Kidney epithelial cell (primary cell): Measurements from ENCODE around the gene INTS6L. TPM values are rescaled to one million over a fixed set of nuclear protein-coding genes. Genes with fewer than 3 reads are reported as not detected.

Experiments used
- DNase-seq: peaks from one replicate; pipeline ENCODE4 v3.0.0-alpha.2; 2010; ENCODE audit warnings: low read depth
- H3K27me3 ChIP-seq: 2 replicates; pipeline ENCODE4 v1.6.0; 2011; ENCODE audit warnings: low read length; ENCODE audit not compliant: control insufficient read depth, insufficient read depth
- H3K36me3 ChIP-seq: 2 replicates; pipeline ENCODE4 v1.5.1; 2011; ENCODE audit warnings: low read length; ENCODE audit not compliant: control insufficient read depth, insufficient read depth
- H3K4me3 ChIP-seq: 2 replicates; pipeline ENCODE4 v1.5.1; 2011; ENCODE audit warnings: low read depth, mild to moderate bottlenecking, control low read depth, low read length
- CTCF ChIP-seq: IDR thresholded peaks from 2 replicates; pipeline ENCODE4 v1.5.1; 2011; ENCODE audit warnings: mild to moderate bottlenecking, moderate library complexity, low read length, control low read depth, inconsistent platforms; ENCODE audit not compliant: insufficient read depth, poor library complexity, severe bottlenecking
- total RNA-seq: library from RNA; depleted of rRNA; stranded (reverse); fragments of >200 nt; gene quantifications from 2 replicates; pipeline ENCODE4 v1.2.3, GENCODE V29; 2015

INTS6L gene
- total RNA-seq, 1 donor from 2014 or later, result 3.0 TPM

DNA sequence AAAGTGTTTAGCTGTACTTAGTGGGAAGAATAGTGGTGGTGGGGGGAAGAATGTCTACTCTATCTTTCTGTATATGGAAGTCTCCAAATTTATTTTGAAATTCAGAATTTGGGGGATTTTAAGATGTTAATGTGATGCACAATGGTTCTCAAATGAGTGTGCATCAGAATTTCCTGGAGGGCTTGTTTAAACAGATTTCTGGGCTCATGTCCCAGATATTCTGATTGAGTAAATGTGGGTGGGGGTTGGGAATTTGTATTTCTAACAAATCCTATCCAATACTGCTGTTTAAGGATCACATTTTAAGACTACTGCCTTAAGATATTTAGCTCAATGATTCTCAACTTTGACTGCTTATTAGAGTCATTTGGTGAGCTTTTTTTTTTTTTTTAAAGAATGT, 15.1 kb upstream of the INTS6L start:
- no peak for TF ChIP-seq CTCF
- DNase-seq, result no peak
- H3K36me3 ChIP-seq, result no peaks in the 10 kb centered on the region

GRCh38 chrX:135509885-135510284, 10.6 kb upstream of the INTS6L start:
- Histone ChIP-seq H3K4me3 (no peak overlapping the region), H3K27me3 (no peaks in the 10 kb centered on the region), H3K36me3 (no peaks in the 10 kb centered on the region)
- DNase-seq, result no peak
- no peak for TF ChIP-seq CTCF

More for the DNA sequence above, 15.1 kb upstream of the INTS6L start:
- Histone ChIP-seq H3K27me3 (no peaks in the 10 kb centered on the region), H3K4me3 (no peak overlapping the region)

DNA sequence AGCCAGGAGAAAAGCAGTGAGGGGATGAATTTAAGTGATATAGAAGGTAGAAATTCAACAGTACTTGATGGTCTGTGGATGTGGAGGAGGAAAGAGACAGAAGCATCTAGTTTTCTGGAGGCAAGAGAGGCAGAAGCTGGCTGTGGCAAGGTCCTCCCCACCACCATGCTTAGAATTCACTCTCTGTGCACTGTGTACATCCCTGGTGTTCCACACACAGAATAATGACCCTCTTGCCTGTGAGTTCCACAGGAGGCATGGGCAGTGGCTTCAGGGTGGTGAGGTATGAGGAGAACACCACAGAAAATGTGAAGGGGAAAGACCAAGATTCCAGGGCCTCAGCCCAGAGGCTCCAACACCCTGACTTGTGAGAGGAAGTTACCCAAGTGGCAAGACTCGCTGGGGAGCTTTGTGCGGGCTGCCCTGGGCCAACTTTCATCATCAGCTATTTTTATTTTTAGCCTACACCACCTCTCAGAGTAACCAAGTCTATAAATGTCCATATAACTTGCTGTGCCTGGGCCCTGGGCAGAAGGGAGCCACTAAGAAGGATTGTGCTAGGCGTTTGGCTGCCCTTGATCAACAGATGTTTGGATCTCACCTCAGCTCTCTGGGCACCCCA, 7.8 kb upstream of the INTS6L start:
- no peak for DNase-seq
- Histone ChIP-seq H3K36me3 (no peaks in the 10 kb centered on the region), H3K4me3 (no peak overlapping the region), H3K27me3 (no peaks in the 10 kb centered on the region)
- no peak for TF ChIP-seq CTCF

DNA sequence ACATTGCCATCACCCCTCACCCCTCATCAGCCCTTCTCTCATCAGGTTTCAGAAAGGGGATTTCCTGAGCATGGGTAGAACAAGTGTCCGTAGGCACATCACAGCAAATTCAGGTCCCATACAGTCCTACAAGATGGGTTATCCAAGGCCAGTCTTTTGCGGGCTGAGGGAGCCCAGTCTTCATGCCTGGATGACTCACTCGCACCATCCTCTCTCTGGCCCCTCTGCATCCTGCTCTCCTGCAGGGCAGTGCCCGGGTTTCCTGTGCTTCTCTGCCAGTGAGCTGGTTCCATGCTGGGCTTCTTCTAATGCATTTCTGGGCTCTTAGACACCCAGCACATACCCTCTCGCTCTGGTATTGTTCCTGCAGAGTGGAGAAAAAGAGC, 7.3 kb upstream of the INTS6L start:
- Histone ChIP-seq H3K27me3 (no peaks in the 10 kb centered on the region), H3K4me3 (no peak overlapping the region), H3K36me3 (no peaks in the 10 kb centered on the region)
- no peak for TF ChIP-seq CTCF
- DNase-seq, result no peak

DNA sequence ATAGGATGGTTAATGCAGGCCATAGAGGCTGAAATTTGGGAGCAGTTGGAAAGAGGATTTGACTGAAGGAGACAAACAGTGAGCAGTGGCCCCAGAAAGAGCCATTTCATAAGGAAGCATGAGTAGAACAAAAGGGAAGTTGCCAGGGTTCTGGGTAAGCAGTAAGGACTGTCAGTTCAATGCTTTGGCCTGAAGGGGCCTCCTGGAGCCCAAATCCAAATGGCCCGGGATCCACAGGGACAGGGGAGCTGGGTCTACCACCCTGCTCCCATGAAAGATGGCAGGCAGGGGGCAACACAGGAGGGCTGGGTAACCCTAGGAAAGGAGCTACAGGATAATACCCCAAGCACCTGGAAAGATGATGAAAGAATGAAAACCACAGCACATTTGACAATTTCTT, 4.1 kb upstream of the INTS6L start:
- no peaks in the 10 kb centered on the region for H3K27me3 ChIP-seq
- DNase-seq, result no peak
- H3K36me3 ChIP-seq, result no peaks in the 10 kb centered on the region
- TF ChIP-seq CTCF, result no peak
- H3K4me3 ChIP-seq, result no peak overlapping the region

- DNase-seq, result no peak
- H3K4me3 ChIP-seq, result no peak overlapping the region
- no peak for TF ChIP-seq CTCF
- H3K27me3 ChIP-seq, result no peaks in the 10 kb centered on the region
- H3K36me3 ChIP-seq, result no peaks in the 10 kb centered on the region
These were observed 2.3 kb upstream of the INTS6L start for GRCh38 chrX:135518161-135518560.
